HG02870 (cell line): Measurements from ENCODE around the gene ERCC6L2.

Source experiments
- ATAC-seq: cut with Tn5 transposase; IDR thresholded peaks from one replicate; pipeline ENCODE4 v1.9.1; 2021; ENCODE audit warnings: mild to moderate bottlenecking, moderate library complexity; ENCODE audit not compliant: unreplicated experiment

The ERCC6L2 gene

DNA sequence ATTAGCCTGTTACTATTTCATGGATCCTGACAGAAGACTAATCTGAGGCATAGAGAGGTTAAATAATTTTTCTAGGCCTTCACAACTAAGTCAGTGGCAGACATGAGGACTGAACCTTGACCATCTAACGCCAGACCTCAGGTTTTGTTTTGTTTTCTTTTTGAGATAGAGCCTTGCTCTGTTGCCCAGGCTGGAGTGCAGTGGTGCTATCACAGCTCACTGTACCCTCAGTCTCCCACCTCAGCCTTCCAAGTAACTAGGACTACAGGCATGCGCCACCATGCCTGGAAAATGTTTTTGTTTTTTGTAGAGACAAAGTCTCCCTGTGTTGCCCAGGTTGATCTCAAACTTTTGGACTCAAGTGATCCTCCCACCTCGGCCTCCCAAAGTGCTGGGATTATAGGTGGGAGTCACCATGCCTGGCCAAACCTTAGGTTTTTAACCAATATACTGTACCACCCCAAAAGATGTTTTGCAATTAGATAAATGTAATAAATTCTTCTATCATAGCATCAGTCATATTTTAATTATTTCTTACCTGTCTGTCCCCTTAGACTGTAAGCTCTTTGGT, 35.4 kb downstream of the ERCC6L2 start:
- ATAC-seq, result no peak

DNA sequence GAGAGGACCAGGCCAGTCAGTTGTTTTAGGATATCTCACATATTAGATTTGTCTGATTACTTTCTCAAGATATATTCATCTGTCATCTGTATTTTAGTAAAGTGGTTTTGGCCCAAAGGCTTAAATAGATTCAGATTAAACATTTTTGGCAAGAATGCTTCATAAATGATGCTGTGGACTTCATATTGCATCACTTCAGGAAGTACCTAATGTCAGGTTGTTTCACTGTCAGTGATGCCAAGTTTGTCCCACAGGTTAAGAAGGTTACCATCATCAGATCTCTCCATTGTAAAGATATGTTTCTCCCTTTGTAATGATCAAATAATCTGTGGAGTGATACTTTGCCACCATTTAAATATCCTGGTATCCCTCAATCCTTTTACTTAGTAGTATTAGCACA, 37.3 kb downstream of the ERCC6L2 start:
- no peak for ATAC-seq

GRCh38 chr9:95920017-95920416, 44.5 kb downstream of the ERCC6L2 start:
- no peak for ATAC-seq

GRCh38 chr9:95923794-95924193, 48.3 kb downstream of the ERCC6L2 start:
- ATAC-seq, result no peak

GRCh38 chr9:95924987-95925386, 49.5 kb downstream of the ERCC6L2 start:
- ATAC-seq, result no peak

DNA sequence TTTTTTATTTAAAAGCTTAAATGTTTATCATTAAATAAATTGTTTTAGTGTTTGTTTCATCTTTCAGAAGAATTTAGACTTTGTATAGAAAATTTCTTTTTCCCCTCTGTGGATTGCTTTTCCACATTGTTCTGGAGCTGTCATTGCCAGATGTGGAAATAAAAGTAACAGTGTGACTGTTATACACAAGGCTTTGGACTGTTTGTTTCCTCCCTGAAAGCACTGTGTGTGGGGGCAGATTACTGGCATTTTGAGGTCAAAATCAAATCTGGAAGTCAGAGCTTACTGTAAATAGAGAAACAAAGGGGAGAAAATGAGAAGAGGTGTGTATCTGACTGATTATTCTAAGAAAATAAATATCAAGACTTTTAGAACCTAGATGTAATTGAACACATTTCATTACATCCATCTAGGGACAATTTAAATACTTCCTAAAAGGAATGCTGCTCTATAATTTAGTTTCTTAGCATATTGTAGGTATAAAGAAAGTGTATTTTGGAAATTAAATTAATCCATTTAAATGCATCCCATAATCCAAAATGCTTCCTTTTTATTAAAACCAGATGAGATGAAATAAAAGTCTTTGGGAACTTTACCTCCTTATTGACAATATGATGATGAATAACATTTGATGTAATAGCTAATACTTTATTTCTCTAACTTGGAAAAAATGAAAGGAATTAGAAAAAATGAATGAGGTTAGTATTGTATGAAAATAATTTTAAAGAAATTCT, 51.9 kb downstream of the ERCC6L2 start:
- no peak for ATAC-seq

GRCh38 chr9:95930277-95930676, 54.8 kb downstream of the ERCC6L2 start:
- ATAC-seq, result no peak

DNA sequence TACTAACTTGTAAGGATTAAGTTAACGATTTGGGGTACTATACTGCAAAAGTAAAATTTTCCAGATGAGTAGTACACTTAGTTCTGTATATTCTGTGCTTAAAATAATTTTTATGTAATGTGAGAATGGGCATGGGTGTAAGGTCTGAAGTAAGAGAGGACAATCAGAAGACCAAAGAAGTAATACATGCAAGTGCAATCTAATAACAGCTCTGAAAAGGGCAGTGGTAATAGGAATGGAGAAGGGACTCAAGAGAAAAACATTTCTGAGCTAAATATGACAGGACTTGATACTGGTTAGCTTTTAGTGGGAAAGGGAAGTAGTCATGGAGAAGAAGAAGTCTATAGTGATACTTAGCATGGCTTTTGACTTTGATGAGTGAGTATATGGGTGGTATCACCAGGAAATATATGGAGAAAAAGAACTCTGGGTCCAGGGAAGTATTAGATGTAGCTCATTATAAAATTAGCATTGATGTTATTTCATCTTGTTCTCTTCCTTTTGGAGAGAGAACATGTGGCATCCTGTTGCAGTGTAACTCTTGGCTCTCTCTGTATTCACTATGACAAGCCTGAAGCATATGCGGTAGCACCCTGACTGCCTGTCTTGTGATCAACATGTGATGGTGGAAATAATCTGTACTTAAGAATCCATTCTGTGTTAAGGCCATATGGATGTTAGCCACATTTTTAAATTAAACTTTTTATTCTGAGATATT, 60.5 kb downstream of the ERCC6L2 start:
- ATAC-seq, result no peak

DNA sequence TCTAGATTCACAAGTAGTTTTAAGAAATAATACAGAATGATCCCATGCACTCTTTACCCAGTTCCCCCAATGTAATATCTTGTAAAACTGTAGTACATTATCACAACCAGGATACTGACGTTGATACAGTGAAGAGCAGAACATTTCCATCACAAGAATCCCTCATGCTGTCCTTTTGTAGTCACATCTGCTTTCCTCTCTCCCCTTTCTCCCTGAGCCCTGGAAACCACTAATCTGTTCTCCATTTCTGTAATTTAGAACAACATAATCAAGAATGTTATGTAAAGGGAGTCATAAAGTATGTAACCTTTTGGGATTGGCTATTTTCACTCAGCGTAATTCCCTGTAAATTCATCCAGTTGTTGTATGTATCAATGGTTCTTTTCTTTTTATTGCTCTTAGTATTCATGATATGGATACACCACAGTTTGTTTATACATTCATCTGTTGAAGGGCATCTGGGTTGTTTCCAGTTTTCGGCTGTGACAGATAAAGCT, 61.1 kb downstream of the ERCC6L2 start:
- ATAC-seq, result no peak

GRCh38 chr9:95937131-95937530, 61.6 kb downstream of the ERCC6L2 start:
- no peak for ATAC-seq

GRCh38 chr9:95938724-95939123, 63.2 kb downstream of the ERCC6L2 start:
- no peak for ATAC-seq

GRCh38 chr9:95939472-95939871, 64.0 kb downstream of the ERCC6L2 start:
- no peak for ATAC-seq

DNA sequence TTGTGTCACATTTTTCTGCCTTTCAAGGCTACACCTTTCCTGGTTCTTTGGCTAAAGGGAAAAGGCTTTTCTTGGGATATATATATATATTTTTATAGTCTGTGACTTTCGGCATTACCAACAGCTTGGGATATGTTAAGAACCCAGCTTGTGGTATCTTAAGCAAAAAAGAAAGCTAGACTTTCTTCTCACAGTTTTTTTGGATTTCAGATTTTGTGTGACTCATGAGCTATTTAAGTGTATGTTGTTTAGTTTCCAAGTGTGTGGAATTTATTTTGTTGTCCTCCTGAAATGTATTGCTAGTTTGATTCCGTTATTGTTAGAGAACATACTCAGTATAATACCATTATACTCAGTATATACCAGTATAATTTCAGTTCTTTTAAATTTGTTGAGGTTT, 64.8 kb downstream of the ERCC6L2 start:
- no peak for ATAC-seq

DNA sequence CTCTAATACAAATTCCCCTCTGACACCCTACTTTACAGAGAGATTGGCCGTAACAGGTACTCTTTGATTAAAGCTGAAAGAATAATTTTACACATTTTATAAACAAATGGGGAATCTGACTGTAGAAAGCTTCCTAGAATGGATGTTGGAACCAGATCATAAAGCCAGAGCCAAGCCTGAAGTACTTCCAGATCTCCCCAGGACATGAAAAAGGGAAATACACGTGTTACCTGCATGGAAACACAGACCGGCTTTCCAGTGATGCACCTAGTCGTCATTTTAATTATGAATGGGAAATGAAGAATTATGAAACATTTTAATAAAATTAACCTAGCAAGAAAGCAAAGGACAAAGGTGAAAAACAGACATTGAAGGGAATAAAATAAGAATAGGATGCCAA, 66.5 kb downstream of the ERCC6L2 start:
- no peak for ATAC-seq

DNA sequence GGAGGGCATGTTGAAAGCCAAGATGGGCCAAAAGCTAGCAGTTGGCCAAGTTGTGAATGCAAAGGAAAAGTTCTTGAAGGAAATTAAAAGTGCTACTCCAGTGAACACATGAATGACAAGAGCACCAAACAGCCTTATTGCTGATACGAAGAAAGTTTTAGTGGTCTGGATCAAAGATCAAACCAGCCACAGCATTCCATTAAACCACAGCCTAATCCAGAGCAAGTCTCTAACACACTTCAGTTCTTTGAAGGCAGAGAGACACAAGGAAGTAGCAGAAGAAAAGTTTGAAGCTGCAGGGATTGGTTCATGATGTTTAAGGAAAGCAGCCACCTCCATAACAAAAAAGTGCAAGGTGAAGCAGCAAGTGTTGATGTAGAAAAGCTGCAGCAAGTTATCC, 71.6 kb downstream of the ERCC6L2 start:
- no peak for ATAC-seq

DNA sequence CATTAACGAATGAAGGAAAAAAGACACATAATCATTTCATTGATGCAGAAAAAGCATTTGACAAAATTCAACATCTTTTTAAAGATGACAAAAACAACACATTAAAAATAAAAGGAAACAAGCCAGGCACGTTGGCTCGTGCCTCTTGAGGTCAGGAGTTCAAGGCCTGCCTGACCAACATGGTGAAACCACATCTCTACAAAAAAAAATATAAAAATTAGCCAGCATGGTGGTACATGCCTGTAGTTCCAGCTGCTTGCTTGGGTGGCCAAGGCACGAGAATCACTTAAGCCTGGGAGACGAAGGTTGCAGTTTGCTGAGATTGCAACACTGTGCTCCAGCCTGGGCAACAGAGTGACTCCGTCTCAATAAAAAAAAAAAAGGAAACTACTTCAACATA, 77.0 kb downstream of the ERCC6L2 start:
- ATAC-seq, result no peak

- ATAC-seq, result no peak
Observed at GRCh38 chr9:95953986-95954385, 78.5 kb downstream of the ERCC6L2 start.

DNA sequence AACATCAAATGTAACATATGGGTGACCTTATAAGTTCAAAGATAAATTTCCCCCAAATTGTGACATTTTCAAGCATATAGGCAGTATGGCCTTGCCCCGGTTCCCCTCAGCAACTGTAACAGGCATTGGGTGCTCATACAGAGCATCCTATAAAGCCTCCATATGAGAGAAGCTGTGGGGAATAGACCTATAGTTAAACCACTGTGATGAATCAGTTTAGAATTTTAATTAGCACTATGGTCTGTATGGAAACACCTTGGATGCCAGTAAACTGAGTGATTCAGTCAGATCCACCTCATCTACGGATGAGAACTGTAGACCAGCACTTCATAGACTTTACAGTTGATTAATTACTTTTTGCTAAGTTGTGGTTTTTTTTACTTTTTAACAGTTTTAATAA, 79.4 kb downstream of the ERCC6L2 start:
- no peak for ATAC-seq

GRCh38 chr9:95962936-95963335, 87.4 kb downstream of the ERCC6L2 start:
- ATAC-seq, result no peak

- no peak for ATAC-seq
Observed at GRCh38 chr9:95963659-95964058, 88.2 kb downstream of the ERCC6L2 start.

GRCh38 chr9:95966306-95966705, 90.8 kb downstream of the ERCC6L2 start:
- no peak for ATAC-seq

DNA sequence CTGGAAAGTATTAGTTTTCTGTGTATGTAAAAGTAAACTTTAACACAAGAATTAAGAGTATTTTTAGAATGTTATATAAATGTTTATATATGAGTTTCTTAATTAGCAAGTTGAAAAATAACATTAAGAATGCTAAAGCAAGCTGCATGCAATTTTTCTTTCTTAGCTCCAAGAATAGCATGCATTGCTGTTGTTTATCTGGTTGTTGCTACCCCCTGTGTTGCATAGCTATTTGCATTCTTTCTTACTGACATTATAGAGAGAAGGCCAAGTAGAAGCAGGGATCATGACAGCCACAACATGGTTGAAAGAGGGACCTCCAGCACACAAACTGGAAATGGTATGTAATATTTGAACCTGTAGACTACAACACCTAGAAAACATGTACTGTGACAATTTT, 94.8 kb downstream of the ERCC6L2 start:
- ATAC-seq, result no peak
